Neural progenitor cell (in vitro differentiated cells): ENCODE data around the gene TBC1D14. TPM values are rescaled to one million over a fixed set of nuclear protein-coding genes. Genes with fewer than 3 reads are reported as not detected.

ENCODE experiments used
- DNase-seq: peaks from one replicate; pipeline ENCODE4 v3.0.0-alpha.2; 2016; ENCODE audit warnings: low spot score
- H2AFZ ChIP-seq: fragments of 200-600 bp; sonication (generic); replicated peaks from 2 replicates; pipeline ENCODE4 v1.6.1; 2016; ENCODE audit warnings: antibody characterized with exemption
- H3F3A ChIP-seq: fragments of 200-600 bp; sonication (generic); 2 replicates; pipeline ENCODE4 v1.6.1; 2016; ENCODE audit warnings: antibody characterized with exemption, low read depth
- H3K27ac ChIP-seq: fragments of 200-600 bp; sonication (generic); 2 replicates; pipeline ENCODE4 v1.5.1; 2016; ENCODE audit warnings: mild to moderate bottlenecking
- H3K27me3 ChIP-seq: fragments of 200-600 bp; sonication (generic); 2 replicates; pipeline ENCODE4 v1.6.1; 2016; ENCODE audit warnings: mild to moderate bottlenecking, moderate library complexity
- H3K36me3 ChIP-seq: fragments of 200-600 bp; sonication (generic); 2 replicates; pipeline ENCODE4 v1.5.1; 2016
- H3K4me1 ChIP-seq: fragments of 200-600 bp; sonication (generic); 2 replicates; pipeline ENCODE4 v1.6.1; 2016; ENCODE audit warnings: mixed run types
- H3K4me2 ChIP-seq: fragments of 200-600 bp; sonication (generic); 2 replicates; pipeline ENCODE4 v1.6.1; 2016
- H3K4me3 ChIP-seq: fragments of 200-600 bp; sonication (generic); 2 replicates; pipeline ENCODE4 v1.5.1; 2016
- H3K79me2 ChIP-seq: fragments of 200-600 bp; sonication (generic); 2 replicates; pipeline ENCODE4 v1.6.1; 2016; ENCODE audit warnings: low read depth
- H3K9ac ChIP-seq: fragments of 200-600 bp; sonication (generic); 2 replicates; pipeline ENCODE4 v1.6.1; 2016
- H3K9me3 ChIP-seq: fragments of 200-600 bp; sonication (generic); 2 replicates; pipeline ENCODE4 v1.5.1; 2016; ENCODE audit warnings: low read depth
- H4K20me1 ChIP-seq: fragments of 200-600 bp; sonication (generic); 2 replicates; pipeline ENCODE4 v1.6.1; 2016; ENCODE audit warnings: low read depth
- H3K27ac Mint-ChIP-seq: 3 replicates; pipeline ENCODE4 v1.8.0; 2021; ENCODE audit warnings: mixed read lengths
- H3K27me3 Mint-ChIP-seq: 2 replicates; pipeline ENCODE4 v1.8.0; 2022; ENCODE audit warnings: low read depth, mild to moderate bottlenecking, inconsistent platforms, moderate library complexity, mixed read lengths; ENCODE audit not compliant: insufficient read depth
- H3K36me3 Mint-ChIP-seq: 3 replicates; pipeline ENCODE4 v1.8.0; 2021; ENCODE audit warnings: mixed read lengths
- H3K4me1 Mint-ChIP-seq: 3 replicates; pipeline ENCODE4 v1.8.0; 2021; ENCODE audit warnings: mixed read lengths
- H3K4me3 Mint-ChIP-seq: 3 replicates; pipeline ENCODE4 v1.8.0; 2021; ENCODE audit warnings: mild to moderate bottlenecking, moderate library complexity, mixed read lengths
- H3K9me3 Mint-ChIP-seq: 3 replicates; pipeline ENCODE4 v1.8.0; 2020; ENCODE audit warnings: mixed read lengths
- CTCF ChIP-seq: fragments of 200-600 bp; sonication (generic); IDR thresholded peaks from 2 replicates; pipeline ENCODE4 v1.5.1; 2017; ENCODE audit warnings: antibody characterized with exemption, mild to moderate bottlenecking
- EZH2 ChIP-seq: fragments of 200-600 bp; sonication (generic); IDR thresholded peaks from 2 replicates; pipeline ENCODE4 v1.6.1; 2017; ENCODE audit warnings: antibody characterized with exemption, mild to moderate bottlenecking, moderate library complexity
- EZH2phosphoT487 ChIP-seq: fragments of 200-600 bp; sonication (generic); IDR thresholded peaks from 2 replicates; pipeline ENCODE4 v1.6.1; 2017; ENCODE audit warnings: antibody characterized with exemption
- total RNA-seq: library from RNA; depleted of rRNA; stranded (reverse); fragments of >200 nt; gene quantifications from 2 replicates; pipeline ENCODE4 v1.2.3, GENCODE V29; 2015; ENCODE audit warnings: low replicate concordance

The TBC1D14 gene
- total RNA-seq, 1 donor from 2014 or later: 47.9 TPM

DNA sequence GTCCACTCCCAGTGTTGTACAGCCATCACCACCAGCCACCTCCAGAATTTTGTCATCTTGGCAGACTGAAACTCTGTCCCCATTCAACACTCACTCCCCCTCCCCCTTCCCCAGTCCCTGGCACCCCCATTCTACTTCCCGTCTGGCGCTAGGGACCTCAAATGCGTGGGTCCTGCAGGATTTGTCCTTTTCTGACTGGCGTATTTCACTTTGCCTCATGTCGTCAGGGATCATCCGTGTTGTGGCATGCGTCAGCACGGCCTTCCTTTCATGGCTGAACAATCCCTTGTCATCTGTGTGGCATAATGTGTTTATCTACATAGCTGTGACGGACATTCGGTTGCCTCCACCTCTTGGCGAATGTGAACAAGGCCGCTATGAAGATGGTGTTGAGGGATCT lies 139.0 kb downstream of the TBC1D14 start:
- Histone ChIP-seq H3K4me2 (no peak overlapping the region), H3K9me3 (no peaks in the 10 kb centered on the region), H4K20me1 (peaks cover 68% of the 10 kb centered on the region), H3K27me3 (peaks cover 8% of the 10 kb centered on the region), H3K79me2 (peaks cover 64% of the 10 kb centered on the region), H3K4me3 (no peak overlapping the region), H3F3A (no peaks in the 10 kb centered on the region), H2AFZ (no peak overlapping the region), H3K27ac (no peak overlapping the region), H3K36me3 (no peaks in the 10 kb centered on the region), H3K4me1 (peaks cover 5% of the 10 kb centered on the region), H3K9ac (no peak overlapping the region)
- TF ChIP-seq CTCF (no peak), EZH2 (no peak), EZH2phosphoT487 (no peak)
- no peak overlapping the region for H3K27ac Mint-ChIP-seq
- no peak for DNase-seq
- H3K4me1 Mint-ChIP-seq: peaks cover 24% of the 10 kb centered on the region
- peaks cover 4% of the 10 kb centered on the region for H3K27me3 Mint-ChIP-seq
- H3K9me3 Mint-ChIP-seq: no peaks in the 10 kb centered on the region
- H3K36me3 Mint-ChIP-seq: peaks cover 11% of the 10 kb centered on the region
- no peak overlapping the region for H3K4me3 Mint-ChIP-seq

DNA sequence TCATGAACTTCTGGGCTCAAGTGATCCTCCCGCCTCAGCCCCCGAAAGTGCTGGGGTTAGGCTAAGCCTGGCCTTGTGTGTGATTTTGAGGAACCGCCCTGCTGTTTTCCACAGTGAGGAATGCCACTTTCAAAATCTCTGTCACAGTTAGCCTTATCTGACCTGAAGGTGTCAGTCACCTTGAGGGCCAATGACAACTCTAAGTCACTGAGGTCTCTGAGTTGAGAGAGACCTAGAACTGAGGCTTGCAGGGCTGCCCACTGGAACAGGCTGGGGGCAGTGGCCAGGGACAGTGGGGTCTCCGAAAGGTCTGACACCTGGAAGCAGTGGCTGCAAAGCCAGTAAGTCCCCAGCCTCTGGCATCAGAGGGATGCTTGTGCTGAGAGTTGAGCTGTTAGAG lies 139.7 kb downstream of the TBC1D14 start:
- Histone ChIP-seq H3K4me1 (peaks cover 3% of the 10 kb centered on the region), H3K4me2 (no peak overlapping the region)

DNA sequence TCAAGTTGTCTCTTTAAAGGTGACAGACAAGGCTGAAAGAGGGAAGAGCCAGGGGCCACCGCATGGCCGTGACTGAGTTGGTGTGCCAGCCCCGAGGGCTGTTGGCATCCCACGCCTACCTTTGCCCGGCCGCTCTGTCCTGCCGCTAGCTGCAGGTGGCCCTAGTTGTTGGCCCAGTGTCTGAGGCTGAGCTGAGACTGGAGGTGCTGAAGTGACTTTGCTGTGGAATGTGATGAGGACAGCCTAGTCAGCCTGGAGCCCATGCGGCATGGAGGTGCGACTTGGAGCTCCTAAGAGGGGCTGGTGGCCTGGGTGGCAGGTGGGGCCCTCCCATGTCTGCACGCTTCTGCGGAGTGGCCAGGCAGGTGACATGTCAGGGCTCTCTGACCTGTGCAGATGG lies 140.1 kb downstream of the TBC1D14 start:
- H3K27me3 Mint-ChIP-seq: peaks cover 3% of the 10 kb centered on the region
- Histone ChIP-seq H3K4me2 (no peak overlapping the region), H3K4me3 (no peak overlapping the region), H2AFZ (no peak overlapping the region), H3K79me2 (peaks cover 53% of the 10 kb centered on the region), H4K20me1 (peaks cover 66% of the 10 kb centered on the region), H3K27me3 (no peaks in the 10 kb centered on the region), H3K9me3 (no peaks in the 10 kb centered on the region), H3K27ac (no peak overlapping the region), H3K4me1 (no peaks in the 10 kb centered on the region), H3K9ac (no peak overlapping the region), H3K36me3 (no peaks in the 10 kb centered on the region), H3F3A (no peaks in the 10 kb centered on the region)
- H3K27ac Mint-ChIP-seq: no peak overlapping the region
- no peak for TF ChIP-seq CTCF
- H3K4me1 Mint-ChIP-seq: peaks cover 19% of the 10 kb centered on the region
- DNase-seq: no peak
- peaks cover 16% of the 10 kb centered on the region for H3K36me3 Mint-ChIP-seq
- H3K9me3 Mint-ChIP-seq: no peaks in the 10 kb centered on the region
- H3K4me3 Mint-ChIP-seq: no peak overlapping the region

More for the DNA sequence above, 139.7 kb downstream of the TBC1D14 start:
- H3K9me3 Mint-ChIP-seq: no peaks in the 10 kb centered on the region
- no peak overlapping the region for H3K27ac Mint-ChIP-seq
- H3F3A ChIP-seq: no peaks in the 10 kb centered on the region
- peaks cover 4% of the 10 kb centered on the region for H3K27me3 Mint-ChIP-seq
- H2AFZ ChIP-seq: no peak overlapping the region
- no peak overlapping the region for H3K4me3 Mint-ChIP-seq
- no peak for TF ChIP-seq CTCF
- TF ChIP-seq EZH2: no peak
- TF ChIP-seq EZH2phosphoT487: no peak
- no peak overlapping the region for H3K27ac ChIP-seq
- H3K36me3 ChIP-seq: no peaks in the 10 kb centered on the region
- peaks cover 23% of the 10 kb centered on the region for H3K4me1 Mint-ChIP-seq
- H3K27me3 ChIP-seq: peaks cover under 1% of the 10 kb centered on the region
- peaks cover 58% of the 10 kb centered on the region for H3K79me2 ChIP-seq
- no peak overlapping the region for H3K4me3 ChIP-seq
- no peaks in the 10 kb centered on the region for H3K9me3 ChIP-seq
- peaks cover 66% of the 10 kb centered on the region for H4K20me1 ChIP-seq
- H3K9ac ChIP-seq: no peak overlapping the region
- no peak for DNase-seq
- H3K36me3 Mint-ChIP-seq: peaks cover 13% of the 10 kb centered on the region
